H1 (cell line): ENCODE results near the gene CCDC116. TPM values are rescaled to one million over a fixed set of nuclear protein-coding genes. Genes with fewer than 3 reads are reported as not detected.

Experiments used
- RNF2 ChIP-seq: fragments of 200-900, 300-1000 bp; sonication (generic); IDR thresholded peaks from 2 replicates; pipeline ENCODE4 v1.7.1; 2016; ENCODE audit warnings: borderline replicate concordance, low read depth, mild to moderate bottlenecking, antibody characterized with exemption, low read length; ENCODE audit not compliant: poor library complexity, severe bottlenecking; ENCODE audit errors: missing control alignments
- SAP30 ChIP-seq: fragments of 300-600 bp; sonication (generic); IDR thresholded peaks from 2 replicates; pipeline ENCODE4 v1.7.1; 2012; ENCODE audit warnings: low read length, moderate library complexity, mild to moderate bottlenecking, inconsistent platforms; ENCODE audit not compliant: insufficient read depth, insufficient replicate concordance
- SIN3A ChIP-seq, 2 experiments: IDR thresholded peaks in 1 of 2; conservative IDR thresholded peaks in 1 of 2; 2 replicates each; pipeline ENCODE4 v1.6.1; 2011 to 2012; ENCODE audit warnings: low read length in 2 of 2, improper control_type of control experiment in 1 of 2, low read depth in 1 of 2, mild to moderate bottlenecking in 1 of 2
- SIRT6 ChIP-seq: IDR thresholded peaks from one replicate; pipeline ENCODE4 v1.7.1; 2012; ENCODE audit warnings: low read length, inconsistent platforms
- TBP ChIP-seq: IDR thresholded peaks from 2 replicates; pipeline ENCODE4 v1.6.1; 2011; ENCODE audit warnings: low read depth, low read length, improper control_type of control experiment
- microRNA counts: library from miRNA; unstranded; fragments of <30 nt; microRNA quantifications from one replicate; lab custom pipeline; 2015
- microRNA-seq, 2 experiments: library from miRNA; unstranded; fragments of <30 nt; microRNA quantifications; one replicate each; pipeline versions ENCODE4 to v1.2.0, GENCODE V29; 2016 to 2020; ENCODE audit warnings: borderline microRNAs expressed in 2 of 2, borderline number of aligned reads in 2 of 2, borderline replicate concordance in 1 of 2
- polyA plus RNA-seq, 7 experiments: library from polyadenylated mRNA; depleted of rRNA in 3 of 7; stranded (reverse) in 5 of 7; unstranded in 2 of 7; fragments of >200 nt in 5 of 7; fragments of 200-250 nt in 2 of 7; gene quantifications; 1 replicate in 5 of 7; 2 replicates in 1 of 7; 4 replicates in 1 of 7; pipeline versions ENCODE4 v1.2.1 to v1.2.3, GENCODE V29; 2011 to 2013; ENCODE audit warnings: missing spikeins in 2 of 7, mixed read lengths in 2 of 7
- small RNA-seq: library from polyadenylated mRNA; stranded (forward); fragments of <200 nt; extraction: miRNeasy Mini kit (QIAGEN cat#:217004); gene quantifications from one replicate; pipeline ENCODE3, GENCODE V24; 2013; ENCODE audit not compliant: insufficient read depth
- total RNA-seq: library from RNA; stranded (reverse); fragmentation: NEBNext Ultra II Directional; extraction: Animal tissue kit (Norgen Biotek cat#: 25700); gene quantifications from 2 replicates; pipeline ENCODE4 v1.2.1, GENCODE V29; 2021

The CCDC116 gene
- total and polyA plus RNA-seq, 2 of the 8 experiments (the other 6 are each of a cell fraction or from before 2014, with no cell fraction given), result 0.08 TPM; not detected in 1

DNA sequence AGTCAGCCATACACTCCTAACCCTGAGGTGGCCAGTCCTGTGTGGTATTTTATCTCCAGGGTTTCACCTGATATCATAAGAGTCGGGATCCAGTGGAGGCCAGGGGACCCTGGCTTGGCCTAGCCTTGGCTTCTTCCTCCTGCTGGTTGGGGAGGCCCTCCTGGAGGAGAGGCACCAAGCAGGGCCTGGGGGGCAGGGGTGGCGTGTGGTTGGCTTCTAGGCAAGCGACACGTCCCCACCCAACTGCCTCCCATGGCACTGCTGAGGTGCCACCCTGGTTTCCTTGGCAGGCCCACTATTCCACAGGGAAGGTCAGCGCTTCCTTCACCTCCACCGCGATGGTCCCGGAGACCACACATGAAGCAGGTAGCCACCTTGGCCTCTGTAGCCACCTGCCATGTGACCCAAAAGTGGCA, 53.6 kb downstream of the CCDC116 start (continued):
- TF ChIP-seq RNF2, result no peak
- TF ChIP-seq TBP, result no peak
- TF ChIP-seq SIN3A (conservative IDR thresholded peaks at IDR 0.05 in 1 of 2, IDR thresholded peaks at IDR 0.05 in 1 of 2; ENCODE audit: low read depth in 1 of 2, low read length in 2 of 2), result no peak
- no peak for TF ChIP-seq SIRT6
- TF ChIP-seq SAP30, result no peak
- TF ChIP-seq, all 59 proteins: peak for 0

MicroRNAs within 50 kb of the gene (microRNA counts, 767-probe panel; counts per million panel counts)
- microRNA hsa-miR-130b-3p (lab: Ali Mortazavi, UCI) (879 counts per million, percentile 95 among the panel's probes with 10 or more counts), microRNA hsa-miR-301b (lab: Ali Mortazavi, UCI) (879 counts per million, percentile 95 among the panel's probes with 10 or more counts)

Small RNAs within 50 kb of the gene (microRNA-seq; reads per million reads assigned to microRNA genes)
- gene MIR130B (676 to 817 reads per million in 2 experiments), gene MIR301B (4.6 to 4.7 reads per million in 2 experiments)

Small RNAs within 50 kb of the gene (small RNA-seq; reads per million reads assigned to genes)
- 686 reads per million, percentile 99 among the genes with 10 or more reads in this experiment for gene MIR301B

Other genes starting within 250 kb of the CCDC116 start
- 0.19 and 0.21 TPM in 2 replicates for gene RIMBP3B, start 249.0 kb upstream of the CCDC116 start, total RNA-seq
- gene RIMBP3B, start 249.0 kb upstream of the CCDC116 start, polyA plus RNA-seq (2011; rRNA removed), result 0.02 TPM in 1 of 2 replicates, not detected in the other
- gene HIC2, start 215.4 kb upstream of the CCDC116 start, total RNA-seq, result 21.9 and 23.3 TPM in 2 replicates
- gene HIC2, start 215.4 kb upstream of the CCDC116 start, polyA plus RNA-seq (2011; rRNA removed), result 8.0 and 12.0 TPM in 2 replicates
- gene TMEM191C, start 165.4 kb upstream of the CCDC116 start, total RNA-seq, result 0.74 and 1.3 TPM in 2 replicates
- 2.6 and 3.4 TPM in 2 replicates for gene TMEM191C, start 165.4 kb upstream of the CCDC116 start, polyA plus RNA-seq (2011; rRNA removed)
- not detected in 2 replicates for gene RIMBP3C, start 81.3 kb upstream of the CCDC116 start, total RNA-seq
- 0.08 and 0.20 TPM in 2 replicates for gene RIMBP3C, start 81.3 kb upstream of the CCDC116 start, polyA plus RNA-seq (2011; rRNA removed)
- gene UBE2L3, start 65.0 kb upstream of the CCDC116 start, total RNA-seq, result 90.0 and 92.3 TPM in 2 replicates
- gene UBE2L3, start 65.0 kb upstream of the CCDC116 start, polyA plus RNA-seq (2011; rRNA removed), result 55.5 and 63.5 TPM in 2 replicates
- 36.5 and 36.7 TPM in 2 replicates for gene YDJC, start 2.7 kb upstream of the CCDC116 start, total RNA-seq
- gene YDJC, start 2.7 kb upstream of the CCDC116 start, polyA plus RNA-seq (2011; rRNA removed), result 45.2 and 77.7 TPM in 2 replicates
- gene SDF2L1, start 9.5 kb downstream of the CCDC116 start, total RNA-seq, result 51.1 and 54.5 TPM in 2 replicates
- gene SDF2L1, start 9.5 kb downstream of the CCDC116 start, polyA plus RNA-seq (2011; rRNA removed), result 59.6 and 75.4 TPM in 2 replicates
- gene PPIL2, start 33.3 kb downstream of the CCDC116 start, total RNA-seq, result 34.4 and 37.7 TPM in 2 replicates
- 34.6 and 46.4 TPM in 2 replicates for gene PPIL2, start 33.3 kb downstream of the CCDC116 start, polyA plus RNA-seq (2011; rRNA removed)
- gene YPEL1, start 103.0 kb downstream of the CCDC116 start, total RNA-seq, result 6.7 and 7.6 TPM in 2 replicates
- gene YPEL1, start 103.0 kb downstream of the CCDC116 start, polyA plus RNA-seq (2011; rRNA removed), result 5.9 and 6.0 TPM in 2 replicates
- gene MAPK1, start 234.9 kb downstream of the CCDC116 start, total RNA-seq, result 95.8 and 101 TPM in 2 replicates
- gene MAPK1, start 234.9 kb downstream of the CCDC116 start, polyA plus RNA-seq (2011; rRNA removed), result 20.9 and 28.1 TPM in 2 replicates